ENCODE results near the gene ADAMTS7. TPM values are rescaled to one million over a fixed set of nuclear protein-coding genes. Genes with fewer than 3 reads are reported as not detected.
"Not testable (repeated sequence)": the region's sequence is repeated elsewhere in the genome, so short reads cannot be mapped to it uniquely, and the experiment has no call there.

ADAMTS7 gene
- total RNA-seq, 1 experiment from 2014 or later = 10.7 TPM

GRCh38 chr15:78775472-78775871, 35.8 kb downstream of the ADAMTS7 start:
- Mint-ChIP-seq H3K27me3 (ENCODE audit: insufficient read depth, unreplicated experiment) (no peaks in the 10 kb centered on the region), H3K27ac (ENCODE audit: low read depth, unreplicated experiment) (no peak overlapping the region), H3K36me3 (ENCODE audit: insufficient read depth, unreplicated experiment) (peaks cover 15% of the 10 kb centered on the region), H3K4me1 (ENCODE audit: insufficient read depth, unreplicated experiment) (no peaks in the 10 kb centered on the region), H3K9me3 (ENCODE audit: unreplicated experiment) (no peaks in the 10 kb centered on the region), H3K4me3 (ENCODE audit: unreplicated experiment) (no peak overlapping the region)
- no TSS peak for BruUV-seq (replicated peaks)
- CTCF ChIA-PET = no interaction called here
- TF ChIP-seq CTCF (IDR thresholded peaks at IDR 0.05; ENCODE audit: unreplicated experiment) = no peak
- DNase-seq (ENCODE audit: unreplicated experiment) = no peak
- POLR2A ChIA-PET = no interaction called here
- intact Hi-C loops (cut with micrococcal nuclease) = no loop called here

DNA sequence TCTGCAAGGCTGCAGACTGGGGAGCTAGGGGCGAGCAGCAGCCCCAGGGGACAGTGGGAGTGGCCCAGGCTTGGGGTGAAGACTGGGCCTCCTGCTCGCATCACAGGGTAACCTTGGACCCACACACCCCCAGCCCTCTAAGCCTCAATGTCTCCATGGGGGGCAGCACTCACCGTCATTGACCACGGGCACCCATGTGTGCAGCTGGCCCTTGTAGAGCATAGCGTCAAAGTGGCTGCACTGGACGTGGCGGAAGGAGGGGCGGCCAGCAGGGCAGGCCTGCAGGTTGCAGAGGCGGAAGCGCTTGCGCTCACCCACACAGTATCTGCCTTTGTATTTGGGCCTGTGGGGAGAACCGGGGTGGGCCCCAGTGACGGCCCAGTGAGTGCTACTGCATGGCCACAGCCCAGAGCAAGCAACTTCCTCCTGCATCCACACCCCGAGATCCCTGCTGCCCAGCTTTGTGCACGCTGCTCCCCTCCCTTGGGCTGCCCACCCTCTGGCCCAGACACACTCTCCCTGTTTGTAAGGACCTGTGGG, 36.7 kb downstream of the ADAMTS7 start:
- CTCF ChIA-PET = not testable (repeated sequence)

DNA sequence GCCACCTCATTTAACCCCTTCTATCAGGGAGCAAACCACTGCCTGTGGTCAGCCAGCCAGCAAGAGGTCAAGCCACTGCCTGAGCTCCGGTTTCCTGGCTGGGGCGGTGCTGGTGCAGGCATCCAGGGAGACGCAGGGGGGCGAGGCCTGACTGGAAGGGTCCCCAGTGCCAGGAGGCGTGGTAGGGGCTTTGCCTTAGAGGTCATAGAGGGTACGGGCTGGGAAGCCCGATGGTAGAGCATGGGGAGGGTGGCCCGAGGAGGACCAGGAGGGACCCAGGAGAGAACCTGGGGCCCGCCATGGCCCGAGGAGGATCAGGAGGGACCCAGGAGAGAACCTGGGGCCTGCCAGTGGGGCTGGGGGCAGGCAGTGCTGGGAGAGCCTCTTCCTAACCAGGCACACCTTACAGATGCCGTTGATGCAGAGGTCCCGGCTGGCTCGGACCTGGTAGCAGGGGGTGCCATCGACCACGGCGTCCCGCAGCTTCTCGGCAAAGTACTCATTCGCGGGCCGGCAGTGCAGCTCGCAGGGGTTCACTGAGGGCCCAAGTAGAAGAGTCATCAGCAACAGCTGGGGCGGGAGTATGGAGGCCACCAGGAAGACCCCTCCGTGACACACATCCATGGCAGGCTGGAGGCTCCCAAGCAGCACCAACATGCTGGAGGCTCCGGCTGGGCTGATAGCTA, 37.4 kb downstream of the ADAMTS7 start:
- H3K27me3 Mint-ChIP-seq (ENCODE audit: insufficient read depth, unreplicated experiment); DNase-seq (ENCODE audit: unreplicated experiment); H3K9me3 Mint-ChIP-seq (ENCODE audit: unreplicated experiment); intact Hi-C loops (cut with micrococcal nuclease); POLR2A ChIA-PET; H3K4me3 Mint-ChIP-seq (ENCODE audit: unreplicated experiment); H3K27ac Mint-ChIP-seq (ENCODE audit: low read depth, unreplicated experiment); H3K4me1 Mint-ChIP-seq (ENCODE audit: insufficient read depth, unreplicated experiment); BruUV-seq (replicated peaks): not testable (repeated sequence)
- peaks cover 27% of the 10 kb centered on the region for H3K36me3 Mint-ChIP-seq (ENCODE audit: insufficient read depth, unreplicated experiment)
- CTCF ChIA-PET = interaction anchor here (0.6 kb wide), 1 partner anchor 11 kb away, joined by 3 read pairs; no protein-coding TSS in a partner anchor

More for the DNA sequence above, 36.7 kb downstream of the ADAMTS7 start:
- H3K36me3 Mint-ChIP-seq (ENCODE audit: insufficient read depth, unreplicated experiment) = peaks cover 21% of the 10 kb centered on the region
- H3K4me3 Mint-ChIP-seq (ENCODE audit: unreplicated experiment); H3K9me3 Mint-ChIP-seq (ENCODE audit: unreplicated experiment); POLR2A ChIA-PET; intact Hi-C loops (cut with micrococcal nuclease); H3K27ac Mint-ChIP-seq (ENCODE audit: low read depth, unreplicated experiment); H3K27me3 Mint-ChIP-seq (ENCODE audit: insufficient read depth, unreplicated experiment); DNase-seq (ENCODE audit: unreplicated experiment); BruUV-seq (replicated peaks); H3K4me1 Mint-ChIP-seq (ENCODE audit: insufficient read depth, unreplicated experiment): not testable (repeated sequence)

DNA sequence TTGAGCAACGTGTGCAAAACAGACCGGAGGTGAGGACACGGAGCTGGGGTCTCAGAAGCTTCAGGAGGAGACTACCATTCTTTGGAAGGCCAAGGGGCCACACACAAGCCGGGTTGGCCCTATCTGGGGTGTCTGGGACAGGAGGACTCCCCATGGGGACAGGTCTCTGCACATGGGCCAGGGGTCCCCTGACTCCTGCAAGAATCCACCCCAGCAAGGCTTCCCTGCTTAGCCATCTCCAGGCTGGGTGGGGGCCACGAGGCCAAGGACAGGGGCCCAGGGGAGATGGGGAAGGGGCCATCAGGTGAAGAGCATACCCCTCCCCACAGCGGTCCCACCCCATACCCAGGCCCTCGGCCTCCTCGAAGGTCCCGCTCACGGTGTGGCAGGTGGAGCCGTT, 38.5 kb downstream of the ADAMTS7 start:
- ChIA-PET POLR2A (no interaction called here), CTCF (no interaction called here)
- H3K4me3 Mint-ChIP-seq (ENCODE audit: unreplicated experiment) = no peak overlapping the region
- no peaks in the 10 kb centered on the region for H3K9me3 Mint-ChIP-seq (ENCODE audit: unreplicated experiment)
- TF ChIP-seq CTCF (IDR thresholded peaks at IDR 0.05; ENCODE audit: unreplicated experiment) = no peak
- intact Hi-C loops (cut with micrococcal nuclease) = no loop called here
- H3K4me1 Mint-ChIP-seq (ENCODE audit: insufficient read depth, unreplicated experiment) = no peaks in the 10 kb centered on the region
- no peak overlapping the region for H3K27ac Mint-ChIP-seq (ENCODE audit: low read depth, unreplicated experiment)
- DNase-seq (ENCODE audit: unreplicated experiment) = no peak
- no TSS peak for BruUV-seq (replicated peaks)
- peaks cover 24% of the 10 kb centered on the region for H3K36me3 Mint-ChIP-seq (ENCODE audit: insufficient read depth, unreplicated experiment)
- H3K27me3 Mint-ChIP-seq (ENCODE audit: insufficient read depth, unreplicated experiment) = no peaks in the 10 kb centered on the region

- POLR2A ChIA-PET; H3K27me3 Mint-ChIP-seq (ENCODE audit: insufficient read depth, unreplicated experiment); intact Hi-C loops (cut with micrococcal nuclease); H3K9me3 Mint-ChIP-seq (ENCODE audit: unreplicated experiment); DNase-seq (ENCODE audit: unreplicated experiment); H3K4me3 Mint-ChIP-seq (ENCODE audit: unreplicated experiment); BruUV-seq (replicated peaks); H3K4me1 Mint-ChIP-seq (ENCODE audit: insufficient read depth, unreplicated experiment): not testable (repeated sequence)
- peaks cover 22% of the 10 kb centered on the region for H3K36me3 Mint-ChIP-seq (ENCODE audit: insufficient read depth, unreplicated experiment)
- CTCF ChIA-PET = interaction anchor here (0.6 kb wide), 1 partner anchor 41 kb away, joined by 3 read pairs; no protein-coding TSS in a partner anchor
- H3K27ac Mint-ChIP-seq (ENCODE audit: low read depth, unreplicated experiment) = peak overlapping the region; percentile 72
Measured at GRCh38 chr15:78771436-78772000, 39.7 kb downstream of the ADAMTS7 start.

- H3K36me3 Mint-ChIP-seq (ENCODE audit: insufficient read depth, unreplicated experiment) = peaks cover 22% of the 10 kb centered on the region
- BruUV-seq (replicated peaks); H3K27me3 Mint-ChIP-seq (ENCODE audit: insufficient read depth, unreplicated experiment); H3K9me3 Mint-ChIP-seq (ENCODE audit: unreplicated experiment); H3K4me3 Mint-ChIP-seq (ENCODE audit: unreplicated experiment); intact Hi-C loops (cut with micrococcal nuclease); POLR2A ChIA-PET; H3K4me1 Mint-ChIP-seq (ENCODE audit: insufficient read depth, unreplicated experiment); DNase-seq (ENCODE audit: unreplicated experiment); H3K27ac Mint-ChIP-seq (ENCODE audit: low read depth, unreplicated experiment); CTCF ChIA-PET: not testable (repeated sequence)
Measured at GRCh38 chr15:78771020-78771419, 40.2 kb downstream of the ADAMTS7 start.

DNA sequence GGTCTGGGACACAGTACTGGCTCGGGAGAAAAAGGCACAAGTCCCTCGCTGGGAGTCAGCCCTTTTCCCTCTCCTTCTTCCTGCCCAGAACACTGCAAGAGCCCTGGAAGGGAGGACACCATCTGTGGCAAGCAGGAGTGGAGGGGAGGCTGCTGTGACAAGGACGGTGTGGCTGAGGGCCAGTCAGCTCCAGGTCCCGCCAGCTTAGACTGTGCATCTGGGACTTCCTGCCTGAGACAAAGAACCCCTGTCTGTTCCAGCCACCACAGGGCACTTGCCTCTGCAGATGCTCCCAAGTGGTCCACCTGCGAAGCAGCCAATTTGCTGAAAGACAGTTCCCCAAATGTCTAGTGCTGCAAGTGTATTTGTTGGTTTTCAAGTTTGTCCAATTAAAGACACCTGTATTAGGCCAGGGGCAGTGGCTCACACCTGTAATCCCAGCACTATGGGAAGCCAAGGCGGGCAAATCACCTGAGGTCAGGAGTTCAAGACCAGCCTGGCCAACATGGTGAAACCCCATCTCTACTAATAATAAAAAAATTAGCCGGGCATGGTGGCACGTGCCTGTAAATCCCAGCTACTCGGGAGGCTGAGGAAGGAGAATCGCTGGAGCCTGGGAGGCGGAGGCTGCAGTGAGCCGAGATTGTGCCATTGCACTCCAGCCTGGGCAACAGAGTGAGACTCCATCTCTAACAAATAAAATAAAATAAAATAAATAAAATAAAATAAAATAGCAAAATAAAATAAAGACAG, 41.6 kb downstream of the ADAMTS7 start:
- H3K4me3 Mint-ChIP-seq (ENCODE audit: unreplicated experiment); H3K27me3 Mint-ChIP-seq (ENCODE audit: insufficient read depth, unreplicated experiment); H3K4me1 Mint-ChIP-seq (ENCODE audit: insufficient read depth, unreplicated experiment); intact Hi-C loops (cut with micrococcal nuclease); H3K27ac Mint-ChIP-seq (ENCODE audit: low read depth, unreplicated experiment); DNase-seq (ENCODE audit: unreplicated experiment); CTCF ChIA-PET; BruUV-seq (replicated peaks); H3K9me3 Mint-ChIP-seq (ENCODE audit: unreplicated experiment): not testable (repeated sequence)
- H3K36me3 Mint-ChIP-seq (ENCODE audit: insufficient read depth, unreplicated experiment) = peaks cover 22% of the 10 kb centered on the region
- POLR2A ChIA-PET = interaction anchor here (0.9 kb wide), 1 partner anchor 19 kb away, joined by 3 read pairs; no protein-coding TSS in a partner anchor

All from MCF 10A (cell line).